WI38 (cell line): ENCODE results near the gene MYO9A.

ENCODE experiments used
- H3K4me3 ChIP-seq: 2 replicates; pipeline ENCODE4 v1.5.1; 2011; ENCODE audit warnings: low read depth, mild to moderate bottlenecking, control low read depth, low read length
- TF ChIP-seq, protein P1 (sequence below): IDR thresholded peaks from 2 replicates; pipeline ENCODE4 v1.5.1; 2012; ENCODE audit warnings: low read depth, mild to moderate bottlenecking, control low read depth, low read length

The MYO9A gene

DNA sequence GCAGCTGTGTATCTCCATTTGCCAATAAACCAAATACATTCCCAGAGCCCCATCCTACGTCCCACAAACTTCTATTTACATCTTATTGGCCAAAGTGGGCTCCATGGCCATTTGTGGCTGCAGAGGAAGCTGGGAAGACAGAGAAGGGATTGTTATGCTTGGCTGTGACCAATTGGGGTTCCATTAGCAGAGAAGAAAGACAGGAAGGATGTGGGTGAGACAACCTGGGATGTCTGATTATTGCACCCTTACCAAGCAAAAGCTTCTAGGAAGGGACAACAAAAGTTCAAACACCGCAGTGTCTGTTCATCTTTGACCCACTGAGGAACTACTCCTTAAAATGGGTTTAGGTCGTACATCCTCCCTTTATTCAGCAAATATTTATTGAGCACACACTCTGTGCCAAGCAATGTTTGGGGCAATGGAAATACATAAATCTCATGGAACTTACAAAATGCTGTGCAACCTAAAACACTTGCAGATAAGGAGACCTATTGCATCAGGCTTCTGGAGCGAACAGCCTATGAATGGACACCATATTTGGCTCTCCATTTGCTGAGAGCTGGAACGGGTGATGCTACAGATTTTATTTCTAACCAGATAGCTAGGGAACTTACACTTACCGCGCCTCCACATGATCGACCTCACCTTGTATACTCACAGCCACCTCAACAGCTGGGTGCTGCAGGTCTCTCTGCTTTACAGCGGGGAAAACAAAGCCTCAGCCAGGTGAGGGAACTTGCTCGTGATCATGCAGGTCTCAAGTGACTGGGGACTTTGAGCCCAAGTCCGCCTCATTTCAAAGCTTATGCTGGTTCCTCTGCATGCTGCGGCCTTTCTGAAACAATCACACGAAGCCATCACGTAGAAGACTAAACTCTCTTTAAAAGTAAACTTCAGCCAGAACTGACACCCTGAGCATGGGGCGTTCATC lies 329.0 kb downstream of the MYO9A start:
- no peak overlapping the region for H3K4me3 ChIP-seq
- TF ChIP-seq, protein P1, sequence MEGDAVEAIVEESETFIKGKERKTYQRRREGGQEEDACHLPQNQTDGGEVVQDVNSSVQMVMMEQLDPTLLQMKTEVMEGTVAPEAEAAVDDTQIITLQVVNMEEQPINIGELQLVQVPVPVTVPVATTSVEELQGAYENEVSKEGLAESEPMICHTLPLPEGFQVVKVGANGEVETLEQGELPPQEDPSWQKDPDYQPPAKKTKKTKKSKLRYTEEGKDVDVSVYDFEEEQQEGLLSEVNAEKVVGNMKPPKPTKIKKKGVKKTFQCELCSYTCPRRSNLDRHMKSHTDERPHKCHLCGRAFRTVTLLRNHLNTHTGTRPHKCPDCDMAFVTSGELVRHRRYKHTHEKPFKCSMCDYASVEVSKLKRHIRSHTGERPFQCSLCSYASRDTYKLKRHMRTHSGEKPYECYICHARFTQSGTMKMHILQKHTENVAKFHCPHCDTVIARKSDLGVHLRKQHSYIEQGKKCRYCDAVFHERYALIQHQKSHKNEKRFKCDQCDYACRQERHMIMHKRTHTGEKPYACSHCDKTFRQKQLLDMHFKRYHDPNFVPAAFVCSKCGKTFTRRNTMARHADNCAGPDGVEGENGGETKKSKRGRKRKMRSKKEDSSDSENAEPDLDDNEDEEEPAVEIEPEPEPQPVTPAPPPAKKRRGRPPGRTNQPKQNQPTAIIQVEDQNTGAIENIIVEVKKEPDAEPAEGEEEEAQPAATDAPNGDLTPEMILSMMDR, result no peak

DNA sequence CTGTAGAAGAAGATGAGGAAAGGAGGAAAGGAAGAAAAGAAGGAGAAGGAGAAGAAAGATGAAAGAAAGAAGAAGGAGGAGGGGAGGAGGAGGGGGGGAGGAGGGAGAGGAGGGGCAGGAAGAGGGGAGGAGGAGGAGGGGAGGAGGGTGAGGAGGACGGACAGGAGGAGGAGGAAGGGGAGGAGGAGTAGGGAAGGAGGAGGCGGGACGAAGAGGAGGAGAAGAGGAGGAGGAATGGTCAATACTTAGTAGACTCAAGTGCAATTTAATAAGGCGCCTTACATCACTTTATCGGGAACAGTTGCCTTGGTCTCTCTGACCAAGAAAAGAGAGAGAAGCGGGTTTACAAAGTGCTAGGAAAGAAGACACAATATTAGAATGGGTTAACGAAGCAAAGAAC lies 331.3 kb downstream of the MYO9A start:
- no peak overlapping the region for H3K4me3 ChIP-seq
- TF ChIP-seq, protein P1, result no peak

DNA sequence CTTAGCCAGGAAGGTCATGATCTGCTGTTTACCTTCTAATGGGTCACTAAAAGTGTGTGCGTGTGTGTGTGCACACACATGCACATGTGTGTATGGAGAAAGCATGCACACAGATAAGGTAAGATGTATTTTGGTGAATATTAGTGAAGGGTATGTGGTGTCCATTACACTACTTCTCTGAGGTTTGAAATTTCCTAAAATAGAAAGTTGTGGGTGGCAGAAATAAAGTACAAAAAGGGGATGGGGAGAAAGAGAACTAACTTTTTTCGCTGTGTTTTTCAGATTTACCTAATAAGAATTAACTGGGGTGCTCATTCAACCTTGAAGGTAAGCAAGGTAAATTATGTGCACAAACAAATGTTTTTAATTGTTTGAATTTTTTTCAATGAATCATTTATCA lies 332.0 kb downstream of the MYO9A start:
- H3K4me3 ChIP-seq, result no peak overlapping the region
- TF ChIP-seq, protein P1, result no peak

DNA sequence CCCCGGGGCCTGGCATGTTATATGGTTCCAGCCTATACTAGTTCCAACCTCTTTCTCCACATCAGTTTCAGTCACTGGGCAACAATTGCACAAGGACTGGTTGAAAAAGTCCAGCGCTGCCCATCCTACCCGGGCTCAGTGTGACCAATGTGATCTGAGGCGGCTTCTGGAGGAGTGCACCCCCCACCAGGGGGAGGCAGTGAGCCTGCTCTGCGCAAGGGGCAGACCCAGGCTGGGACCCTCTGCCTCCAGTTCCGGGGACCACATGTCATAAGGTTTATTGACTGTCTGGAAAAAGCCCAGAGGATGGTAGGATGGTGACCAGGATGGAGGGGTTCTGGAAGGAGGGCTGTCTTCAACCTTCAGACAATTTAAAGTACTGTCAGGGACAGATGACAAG lies 333.2 kb downstream of the MYO9A start:
- TF ChIP-seq, protein P1, result peak; percentile 42
- H3K4me3 ChIP-seq, result no peak overlapping the region

DNA sequence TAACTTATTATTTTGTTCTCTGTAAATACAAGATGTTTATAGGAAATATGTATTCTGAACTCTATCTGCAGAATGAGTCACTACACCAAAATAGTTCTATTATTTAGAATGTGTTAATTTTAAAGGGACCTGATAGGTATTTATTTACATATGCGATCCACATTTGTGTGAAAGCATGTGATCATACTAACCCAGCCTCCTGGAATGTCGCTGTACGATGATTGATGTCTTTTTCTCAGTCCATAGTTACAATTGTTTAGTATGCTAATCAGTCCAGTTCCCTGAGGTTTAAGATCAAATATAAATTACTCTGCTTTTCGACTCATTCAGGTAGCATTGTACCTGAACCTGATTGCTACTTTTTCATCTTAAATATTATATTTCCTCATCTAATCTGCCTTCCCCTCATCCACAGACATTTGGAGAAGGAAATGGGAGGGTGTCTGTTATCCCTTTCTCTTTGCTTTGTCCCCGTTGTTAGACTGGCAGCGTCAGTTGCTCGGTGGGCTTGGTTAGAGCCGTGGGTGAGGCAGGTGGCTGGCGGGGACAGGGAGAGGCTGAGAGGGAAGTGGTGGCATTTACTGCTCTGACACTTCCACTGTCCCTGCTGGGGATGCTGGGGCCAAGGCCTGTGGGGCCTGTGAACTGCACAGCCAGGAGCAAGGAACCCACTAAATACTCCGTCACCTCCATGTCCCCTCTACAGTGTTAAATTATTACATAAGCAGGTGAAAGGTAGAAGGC lies 335.4 kb downstream of the MYO9A start:
- TF ChIP-seq, protein P1, result no peak
- H3K4me3 ChIP-seq, result no peak overlapping the region

DNA sequence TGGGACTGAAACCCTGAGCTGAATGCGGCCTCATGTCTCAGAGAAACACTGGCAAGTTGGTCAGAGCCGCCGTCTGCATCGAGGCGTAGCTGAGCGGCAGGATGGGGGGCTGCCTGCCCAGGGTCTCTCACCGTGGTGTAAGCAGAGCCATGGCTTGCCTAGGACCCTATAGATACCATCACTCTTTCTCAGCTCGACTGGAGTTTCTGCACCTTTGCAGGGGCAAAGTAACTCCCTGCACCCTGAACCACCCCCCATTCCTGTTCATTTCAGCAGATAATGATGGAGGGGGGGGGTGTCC lies 336.0 kb downstream of the MYO9A start:
- TF ChIP-seq, protein P1, result no peak
- H3K4me3 ChIP-seq, result no peak overlapping the region
